HepG2 (cell line): ENCODE measurements around the gene TERB2. TPM values are rescaled to one million over a fixed set of nuclear protein-coding genes. Genes with fewer than 3 reads are reported as not detected.

Source experiments
- CBX5 ChIP-seq: sonication (generic); formaldehyde crosslinking; IDR thresholded peaks from 2 replicates; pipeline ENCODE4 v1.4.0; 2020; ENCODE audit warnings: missing genetic modification reagents, borderline replicate concordance
- ELF4 ChIP-seq: sonication (generic); formaldehyde crosslinking; IDR thresholded peaks from 2 replicates; pipeline ENCODE4 v1.5.0; 2020; ENCODE audit warnings: missing genetic modification reagents, mild to moderate bottlenecking, moderate library complexity, borderline replicate concordance
- FOXA3 ChIP-seq: IDR thresholded peaks from 2 replicates; pipeline ENCODE4 v1.6.1; 2016; ENCODE audit warnings: missing genetic modification reagents, missing compliant biosample characterization
- HMGA1 ChIP-seq: sonication (generic); formaldehyde crosslinking; conservative IDR thresholded peaks from 2 replicates; pipeline ENCODE4 v1.4.0; 2020; ENCODE audit warnings: missing genetic modification reagents
- MTA1 ChIP-seq: sonication (generic); formaldehyde crosslinking; IDR thresholded peaks from 2 replicates; pipeline ENCODE4 v1.4.0; 2020; ENCODE audit warnings: missing genetic modification reagents, mild to moderate bottlenecking, borderline replicate concordance
- NFE2L1 ChIP-seq: sonication (generic); formaldehyde crosslinking; IDR thresholded peaks from 2 replicates; pipeline ENCODE4 v1.4.0; 2020; ENCODE audit warnings: missing genetic modification reagents, mild to moderate bottlenecking, borderline replicate concordance
- RCOR2 ChIP-seq: IDR thresholded peaks from 2 replicates; pipeline ENCODE4 v1.6.1; 2016; ENCODE audit warnings: missing biosample characterization, missing genetic modification reagents
- RFX1 ChIP-seq: fragments of 450-650 bp; IDR thresholded peaks from 2 replicates; pipeline ENCODE4 v1.6.1; 2017
- RFX5 ChIP-seq: IDR thresholded peaks from 2 replicates; pipeline ENCODE4 v1.6.1; 2011; ENCODE audit warnings: low read depth, low read length, improper control_type of control experiment
- RFXAP ChIP-seq: sonication (generic); formaldehyde crosslinking; IDR thresholded peaks from 2 replicates; pipeline ENCODE4 v1.4.0; 2020; ENCODE audit warnings: missing genetic modification reagents, borderline replicate concordance
- SALL2 ChIP-seq: sonication (generic); formaldehyde crosslinking; IDR thresholded peaks from 2 replicates; pipeline ENCODE4 v1.8.1; 2023; ENCODE audit warnings: mild to moderate bottlenecking, missing genetic modification reagents, inconsistent platforms
- TCF7L2 ChIP-seq: IDR thresholded peaks from 2 replicates; pipeline ENCODE4 v1.6.1; 2011; ENCODE audit warnings: mild to moderate bottlenecking, low read depth, low read length, moderate library complexity
- ZBTB8A ChIP-seq: sonication (generic); formaldehyde crosslinking; IDR thresholded peaks from 2 replicates; pipeline ENCODE4 v1.4.0; 2020; ENCODE audit warnings: mild to moderate bottlenecking, low read depth, missing genetic modification reagents, borderline replicate concordance
- ZFP82 ChIP-seq: sonication (generic); formaldehyde crosslinking; IDR thresholded peaks from 2 replicates; pipeline ENCODE4 v1.5.1; 2020; ENCODE audit warnings: mild to moderate bottlenecking, missing genetic modification reagents, borderline replicate concordance
- ZNF124 ChIP-seq: sonication (generic); formaldehyde crosslinking; IDR thresholded peaks from 2 replicates; pipeline ENCODE4 v1.4.0; 2020; ENCODE audit warnings: missing genetic modification reagents
- ZNF235 ChIP-seq: sonication (generic); formaldehyde crosslinking; IDR thresholded peaks from 2 replicates; pipeline ENCODE4 v1.8.1; 2023; ENCODE audit warnings: mild to moderate bottlenecking, missing genetic modification reagents, borderline replicate concordance
- ZNF256 ChIP-seq: sonication (generic); formaldehyde crosslinking; conservative IDR thresholded peaks from 2 replicates; pipeline ENCODE4 v1.4.0; 2020; ENCODE audit warnings: missing genetic modification reagents
- ZNF543 ChIP-seq: sonication (generic); formaldehyde crosslinking; IDR thresholded peaks from 2 replicates; pipeline ENCODE4 v1.4.0; 2020; ENCODE audit warnings: mild to moderate bottlenecking, missing genetic modification reagents
- ZNF557 ChIP-seq: sonication (generic); formaldehyde crosslinking; IDR thresholded peaks from 2 replicates; pipeline ENCODE4 v1.4.0; 2020; ENCODE audit warnings: missing genetic modification reagents
- ZNF570 ChIP-seq: sonication (generic); formaldehyde crosslinking; IDR thresholded peaks from 2 replicates; pipeline ENCODE4 v1.4.0; 2020; ENCODE audit warnings: mild to moderate bottlenecking, missing genetic modification reagents, borderline replicate concordance
- ZNF724P ChIP-seq: sonication (generic); formaldehyde crosslinking; IDR thresholded peaks from 2 replicates; pipeline ENCODE4 v1.8.0; 2022; ENCODE audit warnings: missing genetic modification reagents, borderline replicate concordance
- polyA plus RNA-seq, 8 experiments: library from polyadenylated mRNA; depleted of rRNA in 3 of 8; stranded (reverse) in 7 of 8; unstranded in 1 of 8; fragments of >200 nt; fragmentation: Illumina TruSeq in 4 of 8; extraction: Trizol in 4 of 8; gene quantifications; 2 replicates each; pipeline versions ENCODE4 v1.2.1 to v1.2.3, GENCODE V29; 2011 to 2016; ENCODE audit warnings: low read depth in 4 of 8, missing spikeins in 1 of 8, mixed read lengths in 1 of 8; ENCODE audit not compliant: insufficient read depth in 1 of 8
- total RNA-seq, 5 experiments: library from RNA; depleted of rRNA; stranded (reverse); fragments of >200 nt; fragmentation: Illumina TruSeq; extraction: Trizol; gene quantifications; 2 replicates each; pipeline ENCODE4 v1.2.3, GENCODE V29; 2016; ENCODE audit warnings: low read depth in 1 of 5
- TF ChIP-seq, protein P1 (sequence below): sonication (generic); formaldehyde crosslinking; IDR thresholded peaks from 2 replicates; pipeline ENCODE4 v1.8.1; 2023; ENCODE audit warnings: mild to moderate bottlenecking, missing genetic modification reagents
- TF ChIP-seq, protein P2 (sequence below): sonication (generic); formaldehyde crosslinking; IDR thresholded peaks from 2 replicates; pipeline ENCODE4 v1.4.0; 2020; ENCODE audit warnings: missing genetic modification reagents, borderline replicate concordance
- TF ChIP-seq, protein P3 (sequence below): sonication (generic); formaldehyde crosslinking; IDR thresholded peaks from 2 replicates; pipeline ENCODE4 v1.8.1; 2023; ENCODE audit warnings: mild to moderate bottlenecking, moderate library complexity, missing genetic modification reagents

The TERB2 gene
- total and polyA plus RNA-seq, 2 of the 13 experiments (the other 11 are each of a cell fraction or from before 2014, with no cell fraction given), result not detected

DNA sequence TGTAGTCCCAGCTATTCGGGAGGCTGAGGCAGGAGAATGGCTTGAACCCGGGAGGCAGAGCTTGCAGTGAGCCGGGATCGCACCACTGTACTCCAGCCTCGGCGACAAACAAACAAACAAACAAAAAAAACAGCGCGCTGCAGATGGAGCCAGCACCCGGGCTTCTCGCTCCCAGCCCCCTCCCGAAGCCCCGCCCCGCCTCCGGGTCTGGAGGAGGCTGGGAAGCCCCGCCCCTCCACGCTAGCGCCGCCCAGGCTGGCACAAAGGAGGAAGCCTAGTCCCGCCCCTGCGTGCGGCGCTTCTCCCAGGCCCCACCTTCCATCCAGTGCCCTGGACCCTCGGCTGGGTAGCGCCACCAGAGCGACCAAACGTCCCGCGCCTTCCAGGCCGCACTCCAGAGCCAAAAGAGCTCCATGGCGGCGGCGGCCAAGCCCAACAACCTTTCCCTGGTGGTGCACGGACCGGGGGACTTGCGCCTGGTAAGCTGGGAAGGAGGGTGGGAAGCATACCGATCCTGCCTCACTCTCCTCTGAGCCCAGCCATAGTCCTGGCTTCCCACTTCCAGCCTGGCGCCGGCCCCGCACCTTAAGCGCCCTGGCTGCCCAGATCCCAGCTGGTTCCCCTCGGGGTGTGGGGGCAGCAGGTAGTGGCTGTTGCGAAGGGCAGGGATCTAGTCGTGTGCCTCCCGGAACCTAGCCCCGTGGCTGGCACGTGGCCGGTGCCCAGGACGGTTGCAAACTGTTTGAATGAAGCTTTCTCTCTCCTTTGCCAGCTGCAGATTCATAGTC lies 66.6 kb downstream of the TERB2 start, which contains the start of gene SORD (continued):
- no peak for TF ChIP-seq ZFP82 (CRISPR knock-in tag)
- no peak for TF ChIP-seq TCF7L2
- TF ChIP-seq CBX5 (CRISPR knock-in tag), result no peak
- TF ChIP-seq, protein P1, sequence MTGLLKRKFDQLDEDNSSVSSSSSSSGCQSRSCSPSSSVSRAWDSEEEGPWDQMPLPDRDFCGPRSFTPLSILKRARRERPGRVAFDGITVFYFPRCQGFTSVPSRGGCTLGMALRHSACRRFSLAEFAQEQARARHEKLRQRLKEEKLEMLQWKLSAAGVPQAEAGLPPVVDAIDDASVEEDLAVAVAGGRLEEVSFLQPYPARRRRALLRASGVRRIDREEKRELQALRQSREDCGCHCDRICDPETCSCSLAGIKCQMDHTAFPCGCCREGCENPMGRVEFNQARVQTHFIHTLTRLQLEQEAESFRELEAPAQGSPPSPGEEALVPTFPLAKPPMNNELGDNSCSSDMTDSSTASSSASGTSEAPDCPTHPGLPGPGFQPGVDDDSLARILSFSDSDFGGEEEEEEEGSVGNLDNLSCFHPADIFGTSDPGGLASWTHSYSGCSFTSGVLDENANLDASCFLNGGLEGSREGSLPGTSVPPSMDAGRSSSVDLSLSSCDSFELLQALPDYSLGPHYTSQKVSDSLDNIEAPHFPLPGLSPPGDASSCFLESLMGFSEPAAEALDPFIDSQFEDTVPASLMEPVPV (CRISPR knock-in tag), result peak; percentile 85; the same call in 1 of the 2 replicates
- TF ChIP-seq RFX5, result no peak
- TF ChIP-seq, protein P2, sequence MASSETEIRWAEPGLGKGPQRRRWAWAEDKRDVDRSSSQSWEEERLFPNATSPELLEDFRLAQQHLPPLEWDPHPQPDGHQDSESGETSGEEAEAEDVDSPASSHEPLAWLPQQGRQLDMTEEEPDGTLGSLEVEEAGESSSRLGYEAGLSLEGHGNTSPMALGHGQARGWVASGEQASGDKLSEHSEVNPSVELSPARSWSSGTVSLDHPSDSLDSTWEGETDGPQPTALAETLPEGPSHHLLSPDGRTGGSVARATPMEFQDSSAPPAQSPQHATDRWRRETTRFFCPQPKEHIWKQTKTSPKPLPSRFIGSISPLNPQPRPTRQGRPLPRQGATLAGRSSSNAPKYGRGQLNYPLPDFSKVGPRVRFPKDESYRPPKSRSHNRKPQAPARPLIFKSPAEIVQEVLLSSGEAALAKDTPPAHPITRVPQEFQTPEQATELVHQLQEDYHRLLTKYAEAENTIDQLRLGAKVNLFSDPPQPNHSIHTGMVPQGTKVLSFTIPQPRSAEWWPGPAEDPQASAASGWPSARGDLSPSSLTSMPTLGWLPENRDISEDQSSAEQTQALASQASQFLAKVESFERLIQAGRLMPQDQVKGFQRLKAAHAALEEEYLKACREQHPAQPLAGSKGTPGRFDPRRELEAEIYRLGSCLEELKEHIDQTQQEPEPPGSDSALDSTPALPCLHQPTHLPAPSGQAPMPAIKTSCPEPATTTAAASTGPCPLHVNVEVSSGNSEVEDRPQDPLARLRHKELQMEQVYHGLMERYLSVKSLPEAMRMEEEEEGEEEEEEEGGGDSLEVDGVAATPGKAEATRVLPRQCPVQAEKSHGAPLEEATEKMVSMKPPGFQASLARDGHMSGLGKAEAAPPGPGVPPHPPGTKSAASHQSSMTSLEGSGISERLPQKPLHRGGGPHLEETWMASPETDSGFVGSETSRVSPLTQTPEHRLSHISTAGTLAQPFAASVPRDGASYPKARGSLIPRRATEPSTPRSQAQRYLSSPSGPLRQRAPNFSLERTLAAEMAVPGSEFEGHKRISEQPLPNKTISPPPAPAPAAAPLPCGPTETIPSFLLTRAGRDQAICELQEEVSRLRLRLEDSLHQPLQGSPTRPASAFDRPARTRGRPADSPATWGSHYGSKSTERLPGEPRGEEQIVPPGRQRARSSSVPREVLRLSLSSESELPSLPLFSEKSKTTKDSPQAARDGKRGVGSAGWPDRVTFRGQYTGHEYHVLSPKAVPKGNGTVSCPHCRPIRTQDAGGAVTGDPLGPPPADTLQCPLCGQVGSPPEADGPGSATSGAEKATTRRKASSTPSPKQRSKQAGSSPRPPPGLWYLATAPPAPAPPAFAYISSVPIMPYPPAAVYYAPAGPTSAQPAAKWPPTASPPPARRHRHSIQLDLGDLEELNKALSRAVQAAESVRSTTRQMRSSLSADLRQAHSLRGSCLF (CRISPR knock-in tag), result no peak
- TF ChIP-seq ZNF557 (CRISPR knock-in tag), result no peak
- TF ChIP-seq ZNF543, result peak; percentile 82
- no peak for TF ChIP-seq RFXAP
- TF ChIP-seq RFX1, result no peak
- TF ChIP-seq, protein P3, sequence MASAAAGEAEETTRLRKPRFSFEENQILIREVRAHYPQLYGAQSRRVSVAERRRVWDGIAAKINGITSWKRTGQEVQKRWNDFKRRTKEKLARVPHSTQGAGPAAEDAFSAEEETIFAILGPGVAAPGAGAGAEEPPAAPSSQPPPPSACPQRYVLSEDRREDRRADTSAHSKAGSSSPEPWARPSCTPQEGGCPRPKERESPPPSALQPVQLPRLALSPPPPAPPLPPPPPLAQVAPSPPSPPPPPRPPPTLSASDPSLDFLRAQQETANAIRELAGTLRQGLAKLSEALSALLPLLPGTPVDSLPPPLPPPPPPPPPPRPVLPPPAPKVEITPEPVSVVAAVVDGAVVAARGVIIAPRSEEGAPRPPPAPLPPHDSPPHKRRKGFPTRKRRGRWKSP (CRISPR knock-in tag), result peak; percentile 83
- 0 out of 2 replicates have a peak, but pooled peaks have one; percentile 33 for TF ChIP-seq FOXA3 (CRISPR knock-in tag)
- TF ChIP-seq ZNF235 (CRISPR knock-in tag), result no peak
- TF ChIP-seq ZNF256 (CRISPR knock-in tag), result no peak
- TF ChIP-seq MTA1 (CRISPR knock-in tag), result no peak
- TF ChIP-seq ELF4 (CRISPR knock-in tag), result no peak
- TF ChIP-seq ZBTB8A (CRISPR knock-in tag), result no peak
- no peak for TF ChIP-seq ZNF570 (CRISPR knock-in tag)
- TF ChIP-seq ZNF724P (CRISPR knock-in tag), result no peak
- TF ChIP-seq RCOR2 (CRISPR knock-in tag), result no peak
- TF ChIP-seq SALL2 (CRISPR knock-in tag), result no peak
- no peak for TF ChIP-seq HMGA1
- peak; percentile 40 for TF ChIP-seq ZNF124
- 0 out of 2 replicates have a peak, but pooled peaks have one; percentile 25 for TF ChIP-seq NFE2L1 (CRISPR knock-in tag)
